Activated naive CD8-positive, alpha-beta T cell treated with anti-CD3 and anti-CD28 coated beads, Interleukin-2, amount 50 U/mL, for 24 hours (primary cell): ENCODE results near the gene SIRT2.
"Not testable (repeated sequence)": the region's sequence is repeated elsewhere in the genome, so short reads cannot be mapped to it uniquely, and the experiment has no call there.

Experiments used
- ATAC-seq: fragments of 150-1000 bp; cut with Tn5 transposase; one replicate; pipeline ENCODE4 v1.10.0; 2021
- DNase-seq: peaks from one replicate; pipeline ENCODE4 v3.0.0; 2021
- H3K27ac Mint-ChIP-seq: one replicate; pipeline ENCODE4 v1.8.0; 2021; ENCODE audit warnings: mild to moderate bottlenecking, mixed read lengths
- H3K27me3 Mint-ChIP-seq: one replicate; pipeline ENCODE4 v1.8.0; 2021; ENCODE audit warnings: mixed read lengths
- H3K36me3 Mint-ChIP-seq: one replicate; pipeline ENCODE4 v1.8.0; 2021; ENCODE audit warnings: low read depth, mixed read lengths
- H3K4me1 Mint-ChIP-seq: one replicate; pipeline ENCODE4 v1.8.0; 2021; ENCODE audit warnings: mixed read lengths
- H3K4me3 Mint-ChIP-seq: one replicate; pipeline ENCODE4 v1.8.0; 2021; ENCODE audit warnings: mild to moderate bottlenecking, moderate library complexity, mixed read lengths
- H3K9me3 Mint-ChIP-seq: one replicate; pipeline ENCODE4 v1.8.0; 2021; ENCODE audit warnings: mixed read lengths

The SIRT2 gene

GRCh38 chr19:38899447-38900201 is at the start of gene SIRT2, which contains the start of gene NFKBIB:
Gene SIRT2 (minus strand): TSS chr19:38899618. CDS start chr19:38899521, 97 bp downstream.
Gene NFKBIB (plus strand): TSS chr19:38899969. CDS start chr19:38900033, 64 bp downstream.
- peaks cover 4% of the 10 kb centered on the region for H3K9me3 Mint-ChIP-seq
- H3K4me3 Mint-ChIP-seq: peak within 1 kb of the TSS; percentile 98

GRCh38 chr19:38946229-38947010 is 47.0 kb upstream of the SIRT2 start:
- H3K36me3 Mint-ChIP-seq: no peaks in the 10 kb centered on the region
- peaks cover 15% of the 10 kb centered on the region for H3K27me3 Mint-ChIP-seq

More at GRCh38 chr19:38899447-38900201, at the start of gene SIRT2, which contains the start of gene NFKBIB:
- Mint-ChIP-seq H3K27ac (peak within 1 kb of the TSS; percentile 93), H3K27me3 (no peaks in the 10 kb centered on the region), H3K36me3 (peaks cover 21% of the 10 kb centered on the region), H3K4me1 (peaks cover 49% of the 10 kb centered on the region)
- peak; percentile 96 for ATAC-seq
- peak; percentile 98 for DNase-seq

GRCh38 chr19:38945562-38946228 is 46.3 kb upstream of the SIRT2 start:
- H3K27me3 Mint-ChIP-seq: peaks cover 13% of the 10 kb centered on the region

More at GRCh38 chr19:38946229-38947010, 47.0 kb upstream of the SIRT2 start:
- H3K27ac Mint-ChIP-seq: no peak overlapping the region
- no peak overlapping the region for H3K4me3 Mint-ChIP-seq
- ATAC-seq (no peak), DNase-seq (no peak)
- no peaks in the 10 kb centered on the region for H3K9me3 Mint-ChIP-seq
- peaks cover 14% of the 10 kb centered on the region for H3K4me1 Mint-ChIP-seq

GRCh38 chr19:38944981-38945506 is 45.6 kb upstream of the SIRT2 start:
- Mint-ChIP-seq H3K4me3 (no peak overlapping the region), H3K9me3 (no peaks in the 10 kb centered on the region), H3K36me3 (peaks cover 1% of the 10 kb centered on the region), H3K4me1 (peaks cover 12% of the 10 kb centered on the region), H3K27ac (no peak overlapping the region), H3K27me3 (peaks cover 10% of the 10 kb centered on the region)
- ATAC-seq: no peak
- DNase-seq: no peak

More at GRCh38 chr19:38945562-38946228, 46.3 kb upstream of the SIRT2 start:
- Mint-ChIP-seq H3K4me3 (no peak overlapping the region), H3K9me3 (no peaks in the 10 kb centered on the region), H3K27ac (no peak overlapping the region), H3K36me3 (peaks cover 1% of the 10 kb centered on the region), H3K4me1 (peaks cover 14% of the 10 kb centered on the region)
- no peak for ATAC-seq
- no peak for DNase-seq

GRCh38 chr19:38942471-38943181 is 43.2 kb upstream of the SIRT2 start:
- Mint-ChIP-seq H3K4me3 (no peak overlapping the region), H3K9me3 (no peaks in the 10 kb centered on the region), H3K27me3 (peaks cover 4% of the 10 kb centered on the region), H3K4me1 (peaks cover 8% of the 10 kb centered on the region), H3K36me3 (peaks cover 1% of the 10 kb centered on the region), H3K27ac (no peak overlapping the region)
- DNase-seq (no peak), ATAC-seq (no peak)

- H3K9me3 Mint-ChIP-seq: no peaks in the 10 kb centered on the region
- no peak overlapping the region for H3K27ac Mint-ChIP-seq
- DNase-seq (no peak), ATAC-seq (no peak)
- peaks cover 4% of the 10 kb centered on the region for H3K27me3 Mint-ChIP-seq
- H3K4me3 Mint-ChIP-seq: no peak overlapping the region
- H3K4me1 Mint-ChIP-seq: peaks cover 8% of the 10 kb centered on the region
- peaks cover 1% of the 10 kb centered on the region for H3K36me3 Mint-ChIP-seq
These were observed 42.6 kb upstream of the SIRT2 start for GRCh38 chr19:38941979-38942378.

- H3K27ac Mint-ChIP-seq, ATAC-seq, H3K36me3 Mint-ChIP-seq, H3K4me3 Mint-ChIP-seq, H3K4me1 Mint-ChIP-seq, H3K27me3 Mint-ChIP-seq, DNase-seq, H3K9me3 Mint-ChIP-seq: not testable (repeated sequence)
These were observed 42.0 kb upstream of the SIRT2 start for GRCh38 chr19:38941466-38941865.

- H3K9me3 Mint-ChIP-seq: no peaks in the 10 kb centered on the region
- H3K27me3 Mint-ChIP-seq: peaks cover 4% of the 10 kb centered on the region
- DNase-seq (no peak), ATAC-seq (no peak)
- H3K4me3 Mint-ChIP-seq: no peak overlapping the region
- peaks cover 8% of the 10 kb centered on the region for H3K4me1 Mint-ChIP-seq
- no peak overlapping the region for H3K27ac Mint-ChIP-seq
- peaks cover 12% of the 10 kb centered on the region for H3K36me3 Mint-ChIP-seq
These were observed 40.5 kb upstream of the SIRT2 start for GRCh38 chr19:38939957-38940356.

- ATAC-seq (no peak), DNase-seq (no peak)
- H3K9me3 Mint-ChIP-seq: no peaks in the 10 kb centered on the region
- H3K4me3 Mint-ChIP-seq: peak overlapping the region; percentile 60
- H3K27ac Mint-ChIP-seq: no peak overlapping the region
- no peaks in the 10 kb centered on the region for H3K27me3 Mint-ChIP-seq
- H3K36me3 Mint-ChIP-seq: peaks cover 38% of the 10 kb centered on the region
- H3K4me1 Mint-ChIP-seq: peaks cover 36% of the 10 kb centered on the region
These were observed 34.1 kb upstream of the SIRT2 start for GRCh38 chr19:38933544-38933943.

- Mint-ChIP-seq H3K27ac (no peak overlapping the region), H3K9me3 (no peaks in the 10 kb centered on the region), H3K4me1 (peaks cover 39% of the 10 kb centered on the region), H3K27me3 (no peaks in the 10 kb centered on the region), H3K36me3 (peaks cover 39% of the 10 kb centered on the region), H3K4me3 (peak overlapping the region; percentile 88)
- no peak for ATAC-seq
- peak; percentile 51 for DNase-seq
These were observed 33.2 kb upstream of the SIRT2 start for GRCh38 chr19:38932425-38933179.

- H3K4me3 Mint-ChIP-seq: peak overlapping the region; percentile 88
- peaks cover 39% of the 10 kb centered on the region for H3K4me1 Mint-ChIP-seq
- peak overlapping the region; percentile 98 for H3K27ac Mint-ChIP-seq
- peaks cover 40% of the 10 kb centered on the region for H3K36me3 Mint-ChIP-seq
- DNase-seq (no peak), ATAC-seq (no peak)
- no peaks in the 10 kb centered on the region for H3K27me3 Mint-ChIP-seq
- H3K9me3 Mint-ChIP-seq: no peaks in the 10 kb centered on the region
These were observed 32.0 kb upstream of the SIRT2 start for GRCh38 chr19:38931521-38931793.

GRCh38 chr19:38930776-38931520 is 31.5 kb upstream of the SIRT2 start, which contains the start of gene MRPS12:
Gene MRPS12 (plus strand): TSS chr19:38930944. CDS start chr19:38931295, 351 bp downstream.
- Mint-ChIP-seq H3K36me3 (peaks cover 37% of the 10 kb centered on the region), H3K27me3 (no peaks in the 10 kb centered on the region), H3K9me3 (no peaks in the 10 kb centered on the region), H3K27ac (peak within 1 kb of the TSS; percentile 98), H3K4me1 (peaks cover 39% of the 10 kb centered on the region), H3K4me3 (peak within 1 kb of the TSS; percentile 88)
- DNase-seq: peak; percentile 97
- peak; percentile 97 for ATAC-seq
